Measurements from ENCODE around the gene SMPD3.

GRCh38 chr16:68356249-68356918, 91.9 kb downstream of the SMPD3 start:
- TF ChIP-seq POLR2A (IDR thresholded peaks at IDR 0.05) = no peak
- no peak for TF ChIP-seq CTCF (IDR thresholded peaks at IDR 0.05)
- TF ChIP-seq POLR2AphosphoS5 (IDR thresholded peaks at IDR 0.05) = no peak
